WTC11 (cell line): ENCODE data around the gene ENTREP3.
"Not testable (repeated sequence)": the region's sequence is repeated elsewhere in the genome, so short reads cannot be mapped to it uniquely, and the experiment has no call there.

Source experiments
- ATF2 ChIP-seq: sonication (generic); formaldehyde crosslinking; IDR thresholded peaks from 2 replicates; pipeline ENCODE4 v1.8.1; 2022; ENCODE audit warnings: low read depth, missing genetic modification reagents, borderline replicate concordance
- E2F1 ChIP-seq: sonication (generic); formaldehyde crosslinking; IDR thresholded peaks from 2 replicates; pipeline ENCODE4 v1.8.0; 2022; ENCODE audit warnings: mild to moderate bottlenecking, missing genetic modification reagents
- ESRRA ChIP-seq: sonication (generic); formaldehyde crosslinking; IDR thresholded peaks from 2 replicates; pipeline ENCODE4 v1.8.1; 2022; ENCODE audit warnings: mild to moderate bottlenecking, missing genetic modification reagents, borderline replicate concordance
- SP1 ChIP-seq: sonication (generic); formaldehyde crosslinking; conservative IDR thresholded peaks from 2 replicates; pipeline ENCODE4 v1.8.1; 2022; ENCODE audit warnings: missing genetic modification reagents
- TF ChIP-seq, protein P1 (sequence below): fragments of 200-600 bp; IDR thresholded peaks from 2 replicates; pipeline ENCODE4 v1.8.0; 2022; ENCODE audit warnings: antibody characterized with exemption
- TF ChIP-seq, protein P2 (sequence below): fragments of 250-450 bp; sonication (Bioruptor Pico); IDR thresholded peaks from 2 replicates; pipeline ENCODE4 v1.9.0; 2021; ENCODE audit warnings: moderate library complexity, mild to moderate bottlenecking, inconsistent platforms, borderline replicate concordance

DNA sequence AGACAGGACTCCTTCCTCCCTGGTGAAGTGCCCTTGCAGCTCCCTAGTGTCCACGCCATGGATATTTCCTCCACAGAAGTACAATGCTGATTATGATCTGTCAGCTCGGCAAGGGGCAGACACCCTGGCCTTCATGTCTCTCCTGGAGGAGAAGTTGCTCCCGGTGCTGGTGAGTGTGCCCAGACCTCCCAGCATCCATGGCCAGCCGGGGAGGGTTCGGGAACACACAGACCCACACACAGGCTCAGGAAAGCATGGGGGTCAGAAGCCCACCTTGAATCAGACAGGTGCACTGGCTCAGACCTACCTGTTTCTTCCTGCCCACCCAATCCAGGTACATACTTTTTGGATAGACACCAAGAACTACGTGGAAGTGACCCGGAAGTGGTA is 43.2 kb downstream of the ENTREP3 start:
- TF ChIP-seq, protein P1, sequence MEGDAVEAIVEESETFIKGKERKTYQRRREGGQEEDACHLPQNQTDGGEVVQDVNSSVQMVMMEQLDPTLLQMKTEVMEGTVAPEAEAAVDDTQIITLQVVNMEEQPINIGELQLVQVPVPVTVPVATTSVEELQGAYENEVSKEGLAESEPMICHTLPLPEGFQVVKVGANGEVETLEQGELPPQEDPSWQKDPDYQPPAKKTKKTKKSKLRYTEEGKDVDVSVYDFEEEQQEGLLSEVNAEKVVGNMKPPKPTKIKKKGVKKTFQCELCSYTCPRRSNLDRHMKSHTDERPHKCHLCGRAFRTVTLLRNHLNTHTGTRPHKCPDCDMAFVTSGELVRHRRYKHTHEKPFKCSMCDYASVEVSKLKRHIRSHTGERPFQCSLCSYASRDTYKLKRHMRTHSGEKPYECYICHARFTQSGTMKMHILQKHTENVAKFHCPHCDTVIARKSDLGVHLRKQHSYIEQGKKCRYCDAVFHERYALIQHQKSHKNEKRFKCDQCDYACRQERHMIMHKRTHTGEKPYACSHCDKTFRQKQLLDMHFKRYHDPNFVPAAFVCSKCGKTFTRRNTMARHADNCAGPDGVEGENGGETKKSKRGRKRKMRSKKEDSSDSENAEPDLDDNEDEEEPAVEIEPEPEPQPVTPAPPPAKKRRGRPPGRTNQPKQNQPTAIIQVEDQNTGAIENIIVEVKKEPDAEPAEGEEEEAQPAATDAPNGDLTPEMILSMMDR, result not testable (repeated sequence)
- TF ChIP-seq, protein P2, sequence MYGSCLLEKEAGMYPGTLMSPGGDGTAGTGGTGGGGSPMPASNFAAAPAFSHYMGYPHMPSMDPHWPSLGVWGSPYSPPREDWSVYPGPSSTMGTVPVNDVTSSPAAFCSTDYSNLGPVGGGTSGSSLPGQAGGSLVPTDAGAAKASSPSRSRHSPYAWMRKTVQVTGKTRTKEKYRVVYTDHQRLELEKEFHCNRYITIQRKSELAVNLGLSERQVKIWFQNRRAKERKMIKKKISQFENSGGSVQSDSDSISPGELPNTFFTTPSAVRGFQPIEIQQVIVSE (CRISPR knock-in tag), result not testable (repeated sequence)
- TF ChIP-seq E2F1; SP1 (CRISPR knock-in tag); ATF2 (CRISPR knock-in tag); ESRRA: not testable (repeated sequence)
